HEK293 (cell line): Measurements from ENCODE around the gene BCAS3.

ENCODE experiments used
- GLIS2 ChIP-seq: fragments of 450-650 bp; formaldehyde crosslinking; IDR thresholded peaks from 2 replicates; pipeline ENCODE4 v1.5.1; 2016; ENCODE audit warnings: missing biosample characterization, missing genetic modification characterization
- ZNF169 ChIP-seq: fragments of 450-650 bp; formaldehyde crosslinking; IDR thresholded peaks from 2 replicates; pipeline ENCODE4 v1.5.1; 2016; ENCODE audit warnings: missing biosample characterization, missing genetic modification characterization
- ZNF24 ChIP-seq: fragments of 450-650 bp; formaldehyde crosslinking; IDR thresholded peaks from 2 replicates; pipeline ENCODE4 v1.5.1; 2016; ENCODE audit warnings: missing biosample characterization, missing genetic modification characterization
- ZNF266 ChIP-seq: fragments of 450-650 bp; formaldehyde crosslinking; IDR thresholded peaks from 2 replicates; pipeline ENCODE4 v1.5.1; 2016; ENCODE audit warnings: missing biosample characterization, missing genetic modification characterization, low read depth
- ZNF585B ChIP-seq: fragments of 450-650 bp; formaldehyde crosslinking; IDR thresholded peaks from 2 replicates; pipeline ENCODE4 v1.5.1; 2016; ENCODE audit warnings: missing biosample characterization, missing genetic modification characterization
- ZNF792 ChIP-seq: fragments of 450-650 bp; formaldehyde crosslinking; IDR thresholded peaks from 2 replicates; pipeline ENCODE4 v1.5.1; 2016; ENCODE audit warnings: missing biosample characterization, missing genetic modification characterization
- TF ChIP-seq, protein P1 (sequence below): fragments of 450-650 bp; formaldehyde crosslinking; IDR thresholded peaks from 2 replicates; pipeline ENCODE4 v1.5.1; 2016; ENCODE audit warnings: missing biosample characterization, missing genetic modification characterization
- TF ChIP-seq, protein P2 (sequence below): fragments of 450-650 bp; formaldehyde crosslinking; IDR thresholded peaks from 2 replicates; pipeline ENCODE4 v1.5.1; 2016; ENCODE audit warnings: missing biosample characterization, missing genetic modification characterization

- TF ChIP-seq ZNF266 (tag by site-specific recombination) (no peak), ZNF24 (tag by site-specific recombination) (no peak), ZNF792 (tag by site-specific recombination) (no peak), GLIS2 (tag by site-specific recombination) (no peak), ZNF585B (tag by site-specific recombination) (no peak), ZNF169 (tag by site-specific recombination) (no peak)
- TF ChIP-seq, protein P1, sequence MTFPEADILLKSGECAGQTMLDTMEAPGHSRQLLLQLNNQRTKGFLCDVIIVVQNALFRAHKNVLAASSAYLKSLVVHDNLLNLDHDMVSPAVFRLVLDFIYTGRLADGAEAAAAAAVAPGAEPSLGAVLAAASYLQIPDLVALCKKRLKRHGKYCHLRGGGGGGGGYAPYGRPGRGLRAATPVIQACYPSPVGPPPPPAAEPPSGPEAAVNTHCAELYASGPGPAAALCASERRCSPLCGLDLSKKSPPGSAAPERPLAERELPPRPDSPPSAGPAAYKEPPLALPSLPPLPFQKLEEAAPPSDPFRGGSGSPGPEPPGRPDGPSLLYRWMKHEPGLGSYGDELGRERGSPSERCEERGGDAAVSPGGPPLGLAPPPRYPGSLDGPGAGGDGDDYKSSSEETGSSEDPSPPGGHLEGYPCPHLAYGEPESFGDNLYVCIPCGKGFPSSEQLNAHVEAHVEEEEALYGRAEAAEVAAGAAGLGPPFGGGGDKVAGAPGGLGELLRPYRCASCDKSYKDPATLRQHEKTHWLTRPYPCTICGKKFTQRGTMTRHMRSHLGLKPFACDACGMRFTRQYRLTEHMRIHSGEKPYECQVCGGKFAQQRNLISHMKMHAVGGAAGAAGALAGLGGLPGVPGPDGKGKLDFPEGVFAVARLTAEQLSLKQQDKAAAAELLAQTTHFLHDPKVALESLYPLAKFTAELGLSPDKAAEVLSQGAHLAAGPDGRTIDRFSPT = no peak
- TF ChIP-seq, protein P2, sequence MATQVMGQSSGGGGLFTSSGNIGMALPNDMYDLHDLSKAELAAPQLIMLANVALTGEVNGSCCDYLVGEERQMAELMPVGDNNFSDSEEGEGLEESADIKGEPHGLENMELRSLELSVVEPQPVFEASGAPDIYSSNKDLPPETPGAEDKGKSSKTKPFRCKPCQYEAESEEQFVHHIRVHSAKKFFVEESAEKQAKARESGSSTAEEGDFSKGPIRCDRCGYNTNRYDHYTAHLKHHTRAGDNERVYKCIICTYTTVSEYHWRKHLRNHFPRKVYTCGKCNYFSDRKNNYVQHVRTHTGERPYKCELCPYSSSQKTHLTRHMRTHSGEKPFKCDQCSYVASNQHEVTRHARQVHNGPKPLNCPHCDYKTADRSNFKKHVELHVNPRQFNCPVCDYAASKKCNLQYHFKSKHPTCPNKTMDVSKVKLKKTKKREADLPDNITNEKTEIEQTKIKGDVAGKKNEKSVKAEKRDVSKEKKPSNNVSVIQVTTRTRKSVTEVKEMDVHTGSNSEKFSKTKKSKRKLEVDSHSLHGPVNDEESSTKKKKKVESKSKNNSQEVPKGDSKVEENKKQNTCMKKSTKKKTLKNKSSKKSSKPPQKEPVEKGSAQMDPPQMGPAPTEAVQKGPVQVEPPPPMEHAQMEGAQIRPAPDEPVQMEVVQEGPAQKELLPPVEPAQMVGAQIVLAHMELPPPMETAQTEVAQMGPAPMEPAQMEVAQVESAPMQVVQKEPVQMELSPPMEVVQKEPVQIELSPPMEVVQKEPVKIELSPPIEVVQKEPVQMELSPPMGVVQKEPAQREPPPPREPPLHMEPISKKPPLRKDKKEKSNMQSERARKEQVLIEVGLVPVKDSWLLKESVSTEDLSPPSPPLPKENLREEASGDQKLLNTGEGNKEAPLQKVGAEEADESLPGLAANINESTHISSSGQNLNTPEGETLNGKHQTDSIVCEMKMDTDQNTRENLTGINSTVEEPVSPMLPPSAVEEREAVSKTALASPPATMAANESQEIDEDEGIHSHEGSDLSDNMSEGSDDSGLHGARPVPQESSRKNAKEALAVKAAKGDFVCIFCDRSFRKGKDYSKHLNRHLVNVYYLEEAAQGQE (tag by site-specific recombination) = no peak
Observed at GRCh38 chr17:61393904-61394629, 716.4 kb downstream of the BCAS3 start.
